ENCODE results near the gene ASCC3.

Gene ASCC3

GRCh38 chr6:100695445-100695844 lies 185.7 kb downstream of the ASCC3 start:
- no peak overlapping the region for H2BK15ac ChIP-seq (replicated peaks; ENCODE audit: low read depth)
- no peaks in the 10 kb centered on the region for H3K79me2 ChIP-seq (ENCODE audit: control insufficient read depth, insufficient read depth, low read length)
- no peak overlapping the region for H3K9ac ChIP-seq (ENCODE audit: low read length)
- no peaks in the 10 kb centered on the region for H3K27me3 ChIP-seq (ENCODE audit: insufficient read depth, low read length, poor library complexity)
- H3K36me3 ChIP-seq (ENCODE audit: control insufficient read depth, insufficient read depth, low read length) = no peaks in the 10 kb centered on the region
- no peak overlapping the region for H3K4ac ChIP-seq (ENCODE audit: low read depth, low read length)
- H3K4me2 ChIP-seq (ENCODE audit: low read length) = no peak overlapping the region
- peak; percentile 69 for DNase-seq
- H3K4me3 ChIP-seq (ENCODE audit: low read length) = no peak overlapping the region
- H3K56ac ChIP-seq (ENCODE audit: low read length) = no peak overlapping the region
- H3K27ac ChIP-seq (ENCODE audit: low read depth, low read length) = no peak overlapping the region
- whole genome bisulfite sequencing (ENCODE audit: extremely low coverage, insufficient coverage, low lambda C conversion rate) = no CpG with 5 or more reads among the region's 1 CpG
- no peaks in the 10 kb centered on the region for H3K4me1 ChIP-seq (ENCODE audit: control insufficient read depth, low read depth, low read length)
- H2BK120ac ChIP-seq (ENCODE audit: low read depth, low read length) = no peak overlapping the region
- H4K5ac ChIP-seq (ENCODE audit: low read length) = no peak overlapping the region
- no peak overlapping the region for H3K23ac ChIP-seq (ENCODE audit: low read length)
- H2AK5ac ChIP-seq (ENCODE audit: low read length) = no peak overlapping the region
- H2BK5ac ChIP-seq (ENCODE audit: low read length) = no peak overlapping the region
- H3K18ac ChIP-seq (ENCODE audit: low read length) = no peak overlapping the region
- no peaks in the 10 kb centered on the region for H3K79me1 ChIP-seq (ENCODE audit: low read length)
- H4K8ac ChIP-seq (ENCODE audit: low read depth, low read length) = no peak overlapping the region

- no peak overlapping the region for H3K9ac ChIP-seq (ENCODE audit: low read length)
- H2BK120ac ChIP-seq (ENCODE audit: low read depth, low read length) = no peak overlapping the region
- H3K27me3 ChIP-seq (ENCODE audit: insufficient read depth, low read length, poor library complexity) = no peaks in the 10 kb centered on the region
- H3K4ac ChIP-seq (ENCODE audit: low read depth, low read length) = no peak overlapping the region
- no peak overlapping the region for H3K56ac ChIP-seq (ENCODE audit: low read length)
- no peak overlapping the region for H2AK5ac ChIP-seq (ENCODE audit: low read length)
- no peaks in the 10 kb centered on the region for H3K36me3 ChIP-seq (ENCODE audit: control insufficient read depth, insufficient read depth, low read length)
- H3K4me2 ChIP-seq (ENCODE audit: low read length) = no peak overlapping the region
- H4K5ac ChIP-seq (ENCODE audit: low read length) = no peak overlapping the region
- H3K79me1 ChIP-seq (ENCODE audit: low read length) = no peaks in the 10 kb centered on the region
- no peak overlapping the region for H4K8ac ChIP-seq (ENCODE audit: low read depth, low read length)
- no peak overlapping the region for H3K23ac ChIP-seq (ENCODE audit: low read length)
- H2BK5ac ChIP-seq (ENCODE audit: low read length) = no peak overlapping the region
- H3K4me1 ChIP-seq (ENCODE audit: control insufficient read depth, low read depth, low read length) = no peaks in the 10 kb centered on the region
- no peak for DNase-seq
- H3K4me3 ChIP-seq (ENCODE audit: low read length) = no peak overlapping the region
- WGBS (ENCODE audit: extremely low coverage, insufficient coverage, low lambda C conversion rate) = no CpG with 5 or more reads among the region's 1 CpG
- H2BK15ac ChIP-seq (replicated peaks; ENCODE audit: low read depth) = no peak overlapping the region
- H3K27ac ChIP-seq (ENCODE audit: low read depth, low read length) = no peak overlapping the region
- no peak overlapping the region for H3K18ac ChIP-seq (ENCODE audit: low read length)
- no peaks in the 10 kb centered on the region for H3K79me2 ChIP-seq (ENCODE audit: control insufficient read depth, insufficient read depth, low read length)
These were observed 187.7 kb downstream of the ASCC3 start for GRCh38 chr6:100693249-100693927.

- no peak overlapping the region for H3K18ac ChIP-seq (ENCODE audit: low read length)
- H2AK5ac ChIP-seq (ENCODE audit: low read length) = no peak overlapping the region
- no peak overlapping the region for H3K27ac ChIP-seq (ENCODE audit: low read depth, low read length)
- H3K4ac ChIP-seq (ENCODE audit: low read depth, low read length) = no peak overlapping the region
- H3K4me1 ChIP-seq (ENCODE audit: control insufficient read depth, low read depth, low read length) = no peaks in the 10 kb centered on the region
- H3K4me3 ChIP-seq (ENCODE audit: low read length) = no peak overlapping the region
- no peaks in the 10 kb centered on the region for H3K27me3 ChIP-seq (ENCODE audit: insufficient read depth, low read length, poor library complexity)
- H2BK5ac ChIP-seq (ENCODE audit: low read length) = no peak overlapping the region
- no peaks in the 10 kb centered on the region for H3K36me3 ChIP-seq (ENCODE audit: control insufficient read depth, insufficient read depth, low read length)
- no peak overlapping the region for H2BK15ac ChIP-seq (replicated peaks; ENCODE audit: low read depth)
- H3K79me1 ChIP-seq (ENCODE audit: low read length) = no peaks in the 10 kb centered on the region
- H3K56ac ChIP-seq (ENCODE audit: low read length) = no peak overlapping the region
- no peak overlapping the region for H2BK120ac ChIP-seq (ENCODE audit: low read depth, low read length)
- H3K79me2 ChIP-seq (ENCODE audit: control insufficient read depth, insufficient read depth, low read length) = no peaks in the 10 kb centered on the region
- H3K4me2 ChIP-seq (ENCODE audit: low read length) = no peak overlapping the region
- no CpG with 5 or more reads among the region's 2 CpGs for WGBS (ENCODE audit: extremely low coverage, insufficient coverage, low lambda C conversion rate)
- no peak overlapping the region for H3K23ac ChIP-seq (ENCODE audit: low read length)
- no peak for DNase-seq
- H4K5ac ChIP-seq (ENCODE audit: low read length) = no peak overlapping the region
- no peak overlapping the region for H4K8ac ChIP-seq (ENCODE audit: low read depth, low read length)
- no peak overlapping the region for H3K9ac ChIP-seq (ENCODE audit: low read length)
These were observed 189.2 kb downstream of the ASCC3 start for GRCh38 chr6:100691972-100692371.

- H3K4me3 ChIP-seq (ENCODE audit: low read length) = no peak overlapping the region
- H2BK120ac ChIP-seq (ENCODE audit: low read depth, low read length) = no peak overlapping the region
- no peaks in the 10 kb centered on the region for H3K36me3 ChIP-seq (ENCODE audit: control insufficient read depth, insufficient read depth, low read length)
- H4K5ac ChIP-seq (ENCODE audit: low read length) = no peak overlapping the region
- H3K4me1 ChIP-seq (ENCODE audit: control insufficient read depth, low read depth, low read length) = no peaks in the 10 kb centered on the region
- H3K18ac ChIP-seq (ENCODE audit: low read length) = no peak overlapping the region
- H2BK15ac ChIP-seq (replicated peaks; ENCODE audit: low read depth) = no peak overlapping the region
- H2BK5ac ChIP-seq (ENCODE audit: low read length) = no peak overlapping the region
- no peak overlapping the region for H3K4ac ChIP-seq (ENCODE audit: low read depth, low read length)
- H3K9ac ChIP-seq (ENCODE audit: low read length) = no peak overlapping the region
- no peak overlapping the region for H2AK5ac ChIP-seq (ENCODE audit: low read length)
- H3K4me2 ChIP-seq (ENCODE audit: low read length) = no peak overlapping the region
- H3K79me2 ChIP-seq (ENCODE audit: control insufficient read depth, insufficient read depth, low read length) = no peaks in the 10 kb centered on the region
- DNase-seq = no peak
- no peak overlapping the region for H3K27ac ChIP-seq (ENCODE audit: low read depth, low read length)
- no peak overlapping the region for H3K56ac ChIP-seq (ENCODE audit: low read length)
- H4K8ac ChIP-seq (ENCODE audit: low read depth, low read length) = no peak overlapping the region
- H3K23ac ChIP-seq (ENCODE audit: low read length) = no peak overlapping the region
- no peaks in the 10 kb centered on the region for H3K79me1 ChIP-seq (ENCODE audit: low read length)
- no peaks in the 10 kb centered on the region for H3K27me3 ChIP-seq (ENCODE audit: insufficient read depth, low read length, poor library complexity)
These were observed 194.9 kb downstream of the ASCC3 start for GRCh38 chr6:100686216-100686615.

GRCh38 chr6:100685747-100686146 lies 195.4 kb downstream of the ASCC3 start:
- no peak overlapping the region for H3K27ac ChIP-seq (ENCODE audit: low read depth, low read length)
- H3K27me3 ChIP-seq (ENCODE audit: insufficient read depth, low read length, poor library complexity) = no peaks in the 10 kb centered on the region
- no peak overlapping the region for H4K8ac ChIP-seq (ENCODE audit: low read depth, low read length)
- H2BK5ac ChIP-seq (ENCODE audit: low read length) = no peak overlapping the region
- H3K4me2 ChIP-seq (ENCODE audit: low read length) = no peak overlapping the region
- no CpG with 5 or more reads among the region's 2 CpGs for WGBS (ENCODE audit: extremely low coverage, insufficient coverage, low lambda C conversion rate)
- no peaks in the 10 kb centered on the region for H3K79me1 ChIP-seq (ENCODE audit: low read length)
- no peaks in the 10 kb centered on the region for H3K4me1 ChIP-seq (ENCODE audit: control insufficient read depth, low read depth, low read length)
- no peak overlapping the region for H3K23ac ChIP-seq (ENCODE audit: low read length)
- no peak overlapping the region for H3K9ac ChIP-seq (ENCODE audit: low read length)
- H4K5ac ChIP-seq (ENCODE audit: low read length) = no peak overlapping the region
- no peaks in the 10 kb centered on the region for H3K36me3 ChIP-seq (ENCODE audit: control insufficient read depth, insufficient read depth, low read length)
- DNase-seq = no peak
- H2BK120ac ChIP-seq (ENCODE audit: low read depth, low read length) = no peak overlapping the region
- no peak overlapping the region for H2AK5ac ChIP-seq (ENCODE audit: low read length)
- no peak overlapping the region for H2BK15ac ChIP-seq (replicated peaks; ENCODE audit: low read depth)
- no peak overlapping the region for H3K18ac ChIP-seq (ENCODE audit: low read length)
- no peak overlapping the region for H3K4me3 ChIP-seq (ENCODE audit: low read length)
- H3K79me2 ChIP-seq (ENCODE audit: control insufficient read depth, insufficient read depth, low read length) = no peaks in the 10 kb centered on the region
- no peak overlapping the region for H3K56ac ChIP-seq (ENCODE audit: low read length)
- H3K4ac ChIP-seq (ENCODE audit: low read depth, low read length) = no peak overlapping the region

GRCh38 chr6:100680163-100680562 lies 201.0 kb downstream of the ASCC3 start:
- H3K4me2 ChIP-seq (ENCODE audit: low read length) = no peak overlapping the region
- no peak overlapping the region for H2AK5ac ChIP-seq (ENCODE audit: low read length)
- no peaks in the 10 kb centered on the region for H3K79me2 ChIP-seq (ENCODE audit: control insufficient read depth, insufficient read depth, low read length)
- DNase-seq = peak; percentile 19
- no peak overlapping the region for H3K9ac ChIP-seq (ENCODE audit: low read length)
- H3K4ac ChIP-seq (ENCODE audit: low read depth, low read length) = no peak overlapping the region
- no peaks in the 10 kb centered on the region for H3K4me1 ChIP-seq (ENCODE audit: control insufficient read depth, low read depth, low read length)
- H3K56ac ChIP-seq (ENCODE audit: low read length) = no peak overlapping the region
- no peak overlapping the region for H3K27ac ChIP-seq (ENCODE audit: low read depth, low read length)
- H3K36me3 ChIP-seq (ENCODE audit: control insufficient read depth, insufficient read depth, low read length) = no peaks in the 10 kb centered on the region
- no peaks in the 10 kb centered on the region for H3K79me1 ChIP-seq (ENCODE audit: low read length)
- H2BK5ac ChIP-seq (ENCODE audit: low read length) = no peak overlapping the region
- WGBS (ENCODE audit: extremely low coverage, insufficient coverage, low lambda C conversion rate) = no CpG with 5 or more reads among the region's 1 CpG
- H4K8ac ChIP-seq (ENCODE audit: low read depth, low read length) = no peak overlapping the region
- no peak overlapping the region for H3K23ac ChIP-seq (ENCODE audit: low read length)
- H4K5ac ChIP-seq (ENCODE audit: low read length) = no peak overlapping the region
- no peak overlapping the region for H2BK15ac ChIP-seq (replicated peaks; ENCODE audit: low read depth)
- H3K4me3 ChIP-seq (ENCODE audit: low read length) = no peak overlapping the region
- H3K18ac ChIP-seq (ENCODE audit: low read length) = no peak overlapping the region
- no peak overlapping the region for H2BK120ac ChIP-seq (ENCODE audit: low read depth, low read length)
- no peaks in the 10 kb centered on the region for H3K27me3 ChIP-seq (ENCODE audit: insufficient read depth, low read length, poor library complexity)
